OCI-LY1 (cell line): Measurements from ENCODE around the gene PCDHB5.
"Not testable (repeated sequence)": the region's sequence is repeated elsewhere in the genome, so short reads cannot be mapped to it uniquely, and the experiment has no call there.

Experiments used
- CTCF ChIP-seq: fragments of 200-600 bp; sonication (generic), shearing (Covaris generic); IDR thresholded peaks from 2 replicates; pipeline ENCODE4 v1.5.1; 2017; ENCODE audit warnings: mild to moderate bottlenecking, antibody characterized with exemption, low read length, moderate library complexity, mixed read lengths
- EZH2 ChIP-seq: fragments of 200-600 bp; sonication (generic), shearing (Covaris generic); IDR thresholded peaks from 2 replicates; pipeline ENCODE4 v1.8.0; 2017; ENCODE audit warnings: borderline replicate concordance, mixed run types, mild to moderate bottlenecking, antibody characterized with exemption, low read length, moderate library complexity, mixed read lengths

GRCh38 chr5:141102471-141102870, 32.5 kb upstream of the PCDHB5 start:
- TF ChIP-seq CTCF, EZH2: not testable (repeated sequence)
